Adipocyte (in vitro differentiated cells): ENCODE results near the gene AOX1.

Source experiments
- DNase-seq: peaks from one replicate; pipeline ENCODE4 v3.0.0-alpha.2; 2015; ENCODE audit warnings: low read depth
- H3K27me3 ChIP-seq: replicated peaks from 2 replicates; pipeline ENCODE4 v1.7.0; 2013; ENCODE audit warnings: mild to moderate bottlenecking, low read length, moderate library complexity; ENCODE audit not compliant: control insufficient read depth, insufficient read depth
- H3K36me3 ChIP-seq: 2 replicates; pipeline ENCODE4 v1.7.0; 2013; ENCODE audit warnings: low read length, mild to moderate bottlenecking, moderate library complexity; ENCODE audit not compliant: control insufficient read depth, insufficient read depth, severe bottlenecking
- H3K4me1 ChIP-seq: 2 replicates; pipeline ENCODE4 v1.7.0; 2013; ENCODE audit warnings: mild to moderate bottlenecking, low read length, moderate library complexity; ENCODE audit not compliant: control insufficient read depth, insufficient read depth
- H3K4me3 ChIP-seq: 2 replicates; pipeline ENCODE4 v1.7.0; 2013; ENCODE audit warnings: mild to moderate bottlenecking, low read length, moderate library complexity
- H3K9ac ChIP-seq: 2 replicates; pipeline ENCODE4 v1.7.0; 2013; ENCODE audit warnings: mild to moderate bottlenecking, low read length, moderate library complexity
- H3K9me3 ChIP-seq: 2 replicates; pipeline ENCODE4 v1.7.0; 2013; ENCODE audit warnings: mild to moderate bottlenecking, low read length, moderate library complexity; ENCODE audit not compliant: control insufficient read depth

AOX1 gene

DNA sequence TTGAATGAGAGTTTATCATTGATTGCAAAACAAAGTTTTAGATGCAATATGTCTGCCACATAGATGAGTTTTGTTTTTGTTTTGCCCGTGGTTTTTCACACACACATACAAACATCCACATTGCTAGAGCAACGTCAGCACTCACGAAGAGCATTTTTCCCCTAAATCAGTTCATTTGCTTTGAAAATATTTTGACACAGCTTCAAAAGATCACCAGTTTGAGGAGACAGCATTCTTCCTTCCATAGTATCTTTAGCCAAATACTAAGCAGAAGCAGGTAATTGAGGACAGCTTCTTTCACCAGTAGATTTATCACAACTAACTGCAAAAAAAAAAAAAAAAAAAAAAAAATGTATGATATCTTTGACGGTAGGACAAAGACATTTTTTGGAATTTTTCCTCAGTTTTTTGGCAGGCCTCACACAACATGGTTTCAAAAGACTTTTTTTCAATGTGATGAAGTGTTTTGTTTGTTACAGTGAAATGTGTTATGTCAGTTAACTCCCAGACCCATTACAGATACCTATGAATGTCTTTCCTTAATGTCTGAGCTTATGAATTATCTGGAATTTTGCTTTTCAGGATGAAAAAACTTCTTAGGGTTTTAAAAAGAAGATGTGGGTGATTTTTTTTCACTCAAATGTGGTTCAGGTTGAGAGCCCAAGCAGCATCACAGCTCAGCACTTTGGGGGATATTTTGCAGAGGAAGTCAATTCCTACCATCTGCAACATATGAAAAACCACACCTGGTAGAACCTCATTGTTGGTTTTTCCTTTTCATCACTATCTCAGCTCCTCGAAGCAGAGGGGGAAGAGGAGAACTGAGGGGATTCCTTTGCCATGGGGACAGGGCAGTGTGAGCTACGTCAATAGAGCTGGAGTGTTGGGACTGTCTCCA is 31.6 kb downstream of the AOX1 start:
- Histone ChIP-seq H3K4me1 (peaks cover 66% of the 10 kb centered on the region), H3K27me3 (no peaks in the 10 kb centered on the region), H3K4me3 (no peak overlapping the region), H3K9me3 (no peaks in the 10 kb centered on the region), H3K36me3 (peaks cover 83% of the 10 kb centered on the region), H3K9ac (peak overlapping the region; percentile 67)
- DNase-seq = no peak

GRCh38 chr2:200618054-200618419 is 32.2 kb downstream of the AOX1 start:
- Histone ChIP-seq H3K9me3 (no peaks in the 10 kb centered on the region), H3K27me3 (no peaks in the 10 kb centered on the region), H3K4me1 (peaks cover 66% of the 10 kb centered on the region), H3K36me3 (peaks cover 83% of the 10 kb centered on the region), H3K4me3 (no peak overlapping the region), H3K9ac (peak overlapping the region; percentile 67)
- DNase-seq = no peak

DNA sequence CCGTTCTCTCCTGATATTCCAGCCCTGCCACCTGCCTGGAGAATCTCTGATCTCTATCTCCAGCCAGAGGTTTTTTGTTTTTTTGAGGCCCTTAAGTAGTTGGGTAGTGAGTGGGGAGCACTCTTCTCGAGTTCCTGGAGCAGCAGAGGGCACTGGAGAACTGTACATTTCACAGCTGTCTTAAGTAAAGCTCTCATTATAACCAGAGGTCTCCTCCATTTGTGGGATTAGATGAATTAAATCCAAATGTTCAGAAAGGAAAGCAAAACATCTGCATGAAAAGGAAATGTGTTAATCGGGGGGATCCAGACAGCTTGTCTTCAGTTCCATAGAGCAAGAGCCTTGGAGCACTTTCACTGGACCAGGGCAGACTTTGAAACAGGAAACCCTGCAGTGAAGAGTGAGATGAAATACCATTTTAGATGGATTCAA is 32.8 kb downstream of the AOX1 start:
- no peak overlapping the region for H3K4me3 ChIP-seq
- H3K36me3 ChIP-seq = peaks cover 83% of the 10 kb centered on the region
- peak overlapping the region; percentile 67 for H3K9ac ChIP-seq
- peaks cover 66% of the 10 kb centered on the region for H3K4me1 ChIP-seq
- no peaks in the 10 kb centered on the region for H3K9me3 ChIP-seq
- peak; percentile 83 for DNase-seq
- H3K27me3 ChIP-seq = no peaks in the 10 kb centered on the region

- peak overlapping the region; percentile 20 for H3K9ac ChIP-seq
These were observed 33.5 kb downstream of the AOX1 start for GRCh38 chr2:200619279-200619678.

GRCh38 chr2:200620606-200621390 is 35.0 kb downstream of the AOX1 start:
- H3K9ac ChIP-seq = peak overlapping the region; percentile 47
- H3K4me3 ChIP-seq = peak overlapping the region; percentile 23
- H3K27me3 ChIP-seq = no peaks in the 10 kb centered on the region
- DNase-seq = no peak
- H3K36me3 ChIP-seq = peaks cover 87% of the 10 kb centered on the region
- H3K9me3 ChIP-seq = no peaks in the 10 kb centered on the region
- H3K4me1 ChIP-seq = peaks cover 65% of the 10 kb centered on the region

More at GRCh38 chr2:200619279-200619678, 33.5 kb downstream of the AOX1 start:
- H3K9me3 ChIP-seq = no peaks in the 10 kb centered on the region
- H3K4me1 ChIP-seq = peaks cover 65% of the 10 kb centered on the region
- H3K36me3 ChIP-seq = peaks cover 83% of the 10 kb centered on the region
- no peaks in the 10 kb centered on the region for H3K27me3 ChIP-seq
- DNase-seq = no peak
- H3K4me3 ChIP-seq = no peak overlapping the region

DNA sequence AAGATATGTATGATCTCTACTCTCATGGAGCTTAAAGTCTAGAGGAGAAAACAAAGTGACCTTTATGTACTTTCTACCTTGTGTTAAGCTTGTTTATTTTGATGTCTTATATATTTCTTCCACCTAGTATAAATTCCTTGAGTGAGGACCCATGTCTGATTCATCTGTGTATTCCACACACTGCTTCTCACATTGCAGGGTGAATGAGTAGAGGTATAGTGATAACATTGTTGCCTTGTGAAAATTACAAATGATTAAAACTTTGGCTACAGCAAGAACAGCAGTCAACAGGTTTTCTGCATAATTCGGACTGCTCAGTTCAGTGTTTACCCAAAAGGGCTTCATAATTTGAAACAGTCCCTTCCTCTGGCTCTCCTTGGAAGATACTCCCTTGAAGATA is 36.3 kb downstream of the AOX1 start:
- no peaks in the 10 kb centered on the region for H3K27me3 ChIP-seq
- no peak for DNase-seq
- peaks cover 89% of the 10 kb centered on the region for H3K36me3 ChIP-seq
- peaks cover 62% of the 10 kb centered on the region for H3K4me1 ChIP-seq
- H3K9ac ChIP-seq = no peak overlapping the region
- no peaks in the 10 kb centered on the region for H3K9me3 ChIP-seq
- peak overlapping the region; percentile 43 for H3K4me3 ChIP-seq

GRCh38 chr2:200624026-200624425 is 38.2 kb downstream of the AOX1 start:
- Histone ChIP-seq H3K4me1 (peaks cover 44% of the 10 kb centered on the region), H3K4me3 (no peak overlapping the region), H3K27me3 (no peaks in the 10 kb centered on the region), H3K9ac (no peak overlapping the region), H3K36me3 (peaks cover 97% of the 10 kb centered on the region), H3K9me3 (no peaks in the 10 kb centered on the region)
- DNase-seq = no peak

DNA sequence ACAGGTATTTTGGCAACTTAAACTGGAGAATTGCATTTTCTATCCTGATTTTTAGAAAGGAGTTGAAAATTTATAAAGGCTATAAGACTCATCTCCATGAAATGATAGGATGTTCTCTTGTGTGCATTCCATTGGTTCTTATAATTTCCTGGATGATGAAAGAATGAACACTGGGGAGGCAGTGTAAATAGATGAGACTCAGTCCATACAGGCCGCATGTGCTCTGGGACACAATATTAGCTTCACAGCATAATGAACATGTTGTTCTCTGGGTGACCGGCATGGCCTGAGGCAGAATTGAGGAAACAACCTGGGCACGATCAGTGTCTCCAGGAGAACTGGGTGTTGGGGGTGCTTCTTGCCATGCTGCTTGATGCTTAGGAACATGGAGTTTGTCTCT is 38.8 kb downstream of the AOX1 start:
- DNase-seq = peak; percentile 65
- peaks cover 97% of the 10 kb centered on the region for H3K36me3 ChIP-seq
- H3K4me1 ChIP-seq = peaks cover 37% of the 10 kb centered on the region
- no peaks in the 10 kb centered on the region for H3K9me3 ChIP-seq
- no peak overlapping the region for H3K4me3 ChIP-seq
- H3K9ac ChIP-seq = peak overlapping the region; percentile 23
- H3K27me3 ChIP-seq = no peaks in the 10 kb centered on the region

DNA sequence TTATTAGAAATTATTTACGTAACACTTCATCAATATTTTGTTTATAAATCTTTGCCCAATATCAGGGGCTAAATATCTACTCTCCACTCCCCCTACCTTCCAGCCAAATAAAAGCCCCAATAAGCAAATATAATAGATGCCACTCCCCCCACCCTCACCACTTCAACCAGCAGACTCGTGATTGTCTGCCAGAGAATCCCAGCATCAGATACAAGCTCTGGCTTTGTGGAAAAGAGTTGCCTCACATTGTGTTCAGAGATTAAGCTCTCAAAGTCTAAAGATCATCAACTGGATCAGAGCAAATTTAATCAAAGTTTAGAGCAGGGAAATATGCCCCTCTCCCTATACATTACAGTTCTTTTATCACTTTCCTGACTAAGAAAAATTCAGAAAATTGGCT is 39.5 kb downstream of the AOX1 start:
- DNase-seq = no peak
- Histone ChIP-seq H3K4me1 (peaks cover 35% of the 10 kb centered on the region), H3K36me3 (peaks cover 99% of the 10 kb centered on the region), H3K27me3 (no peaks in the 10 kb centered on the region), H3K9ac (peak overlapping the region; percentile 23), H3K9me3 (no peaks in the 10 kb centered on the region), H3K4me3 (no peak overlapping the region)

DNA sequence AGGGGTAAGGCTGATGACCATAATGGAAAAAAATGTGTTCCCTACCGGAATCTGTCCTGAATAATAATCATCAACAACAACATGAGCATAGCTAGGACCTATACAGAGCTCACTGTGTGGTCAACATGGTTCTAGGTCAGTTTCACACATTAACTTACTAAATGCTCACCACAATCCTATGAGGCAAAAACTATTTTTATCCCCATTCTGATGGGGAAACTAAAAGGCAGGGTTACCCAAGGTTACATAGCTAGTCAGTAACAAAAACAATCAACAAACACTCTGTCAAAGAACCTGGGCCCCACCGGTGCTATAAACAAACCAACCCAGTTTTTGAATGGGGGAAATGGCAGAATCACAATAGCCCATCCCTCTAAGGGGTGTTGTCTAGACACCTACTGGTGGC is 40.1 kb downstream of the AOX1 start:
- Histone ChIP-seq H3K27me3 (no peaks in the 10 kb centered on the region), H3K9me3 (no peaks in the 10 kb centered on the region), H3K4me3 (no peak overlapping the region), H3K4me1 (peaks cover 32% of the 10 kb centered on the region), H3K9ac (peak overlapping the region; percentile 23), H3K36me3 (peaks cover 98% of the 10 kb centered on the region)
- DNase-seq = peak; percentile 65

DNA sequence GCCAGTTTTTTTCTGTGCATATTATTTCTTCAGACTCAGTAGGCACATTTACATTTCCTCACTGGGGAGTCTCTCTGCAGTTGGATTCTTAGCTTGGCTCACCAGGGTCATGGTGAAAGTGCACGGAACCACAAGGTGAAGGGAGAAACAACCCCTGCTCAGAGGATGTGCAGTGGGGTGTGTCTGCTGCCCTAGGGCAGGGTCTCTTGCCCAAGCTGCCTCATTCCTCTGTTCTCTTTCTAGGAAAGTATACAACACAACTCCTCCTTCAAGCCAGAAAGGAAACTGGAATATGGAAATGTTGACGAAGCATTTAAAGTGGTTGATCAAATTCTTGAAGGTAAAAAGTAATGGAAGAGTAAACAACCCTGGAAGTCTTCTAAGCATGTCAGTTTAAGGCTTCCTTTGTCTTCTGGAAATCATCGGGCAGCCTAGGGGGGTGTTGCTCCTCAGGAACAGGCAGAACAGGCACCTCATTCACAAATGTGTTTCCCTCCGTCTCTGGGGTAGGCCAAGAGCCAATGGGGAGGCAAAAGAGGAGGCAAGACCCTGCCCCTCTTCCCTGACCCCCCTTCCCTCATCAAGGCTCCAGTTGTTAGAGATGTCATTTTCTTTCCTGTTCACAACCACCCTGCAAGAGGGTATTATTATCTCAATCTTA is 41.4 kb downstream of the AOX1 start:
- peaks cover 29% of the 10 kb centered on the region for H3K4me1 ChIP-seq
- H3K36me3 ChIP-seq = peaks cover 97% of the 10 kb centered on the region
- H3K9me3 ChIP-seq = no peaks in the 10 kb centered on the region
- H3K27me3 ChIP-seq = no peaks in the 10 kb centered on the region
- DNase-seq = no peak
- H3K9ac ChIP-seq = no peak overlapping the region
- H3K4me3 ChIP-seq = no peak overlapping the region
